Testis (tissue), 3 donors: ENCODE results near the gene ETS2. TPM values are rescaled to one million over a fixed set of nuclear protein-coding genes. Genes with fewer than 3 reads are reported as not detected.

ENCODE experiments used
- DNase-seq: peaks from one replicate; pipeline ENCODE4 v3.0.0-alpha.2; 2019
- H3K27ac ChIP-seq, 2 donors: fragments of 200-600 bp; sonication (generic); one replicate each; pipeline ENCODE4 v1.5.1; 2019
- H3K27me3 ChIP-seq: fragments of 200-600 bp; sonication (generic); one replicate; pipeline ENCODE4 v1.5.1; 2019
- H3K36me3 ChIP-seq: fragments of 200-600 bp; sonication (generic); one replicate; pipeline ENCODE4 v1.5.1; 2017; ENCODE audit warnings: low read depth; ENCODE audit errors: missing control alignments
- H3K4me1 ChIP-seq: fragments of 200-600 bp; sonication (generic); one replicate; pipeline ENCODE4 v1.5.1; 2019
- H3K4me3 ChIP-seq, 2 donors: fragments of 200-600 bp; sonication (generic); one replicate each; pipeline ENCODE4 v1.5.1; 2017 to 2019
- H3K9me3 ChIP-seq: fragments of 200-600 bp; sonication (generic); one replicate; pipeline ENCODE4 v1.5.1; 2017
- CTCF ChIP-seq, 3 experiments: fragments of 450-650 bp in 2 of 3; fragments of 200-600 bp in 1 of 3; sonication (generic) in 1 of 3; IDR thresholded peaks; one replicate each; pipeline ENCODE4 v1.5.1; 2016 to 2019; ENCODE audit warnings: antibody characterized with exemption in 3 of 3, mild to moderate bottlenecking in 2 of 3, moderate library complexity in 1 of 3
- POLR2A ChIP-seq: fragments of 450-650 bp; IDR thresholded peaks from one replicate; pipeline ENCODE4 v1.6.1; 2017; ENCODE audit warnings: antibody characterized with exemption, mild to moderate bottlenecking, moderate library complexity
- whole genome bisulfite sequencing, 2 donors: methylation state at CpG; one replicate each; pipeline ENCODE4 v1.1.5; 2018; 5-methylcytosine and 5-hydroxymethylcytosine counted together
- intact Hi-C: fragments of 100-400 bp; cut with DNase I; formaldehyde crosslinking; loops from one replicate; pipeline ENCODE4 v1.15.1; 2023; ENCODE audit warnings: low total_unique reads
- polyA plus RNA-seq: library from polyadenylated mRNA; stranded (reverse); fragments of 350-450 nt; fragmentation: Illumina TruSeq; extraction: RNeasy Lipid Tissue Mini Kit (QIAGEN cat#74804); gene quantifications from one replicate; pipeline ENCODE4 v1.2.3, GENCODE V29; 2014; ENCODE audit warnings: low read depth, low replicate concordance; ENCODE audit not compliant: insufficient read depth
- total RNA-seq, 2 donors: library from RNA; depleted of rRNA; stranded (reverse); fragments of >200 nt; gene quantifications; one replicate each; pipeline ENCODE4 v1.2.3, GENCODE V29; 2016

ETS2 gene
- total and polyA plus RNA-seq, 3 donors from 2014 or later, result 13.3 to 19.8 (median 16.2) TPM

- no peaks in the 10 kb centered on the region for H3K9me3 ChIP-seq
- no peak overlapping the region for H3K27ac ChIP-seq
- intact Hi-C loops, result no loop called here
- no peak for TF ChIP-seq CTCF (IDR thresholded peaks at IDR 0.05)
- TF ChIP-seq POLR2A, result no peak
- H3K36me3 ChIP-seq, result no peaks in the 10 kb centered on the region
- no peak overlapping the region for H3K4me3 ChIP-seq
- WGBS, 2 donors, result 90 to 100% methylated on average over 2 to 3 of the region's 3 CpGs
- H3K4me1 ChIP-seq, result peaks cover 4% of the 10 kb centered on the region
- H3K27me3 ChIP-seq, result no peaks in the 10 kb centered on the region
- DNase-seq, result no peak
These were observed 29.0 kb downstream of the ETS2 start for GRCh38 chr21:38834725-38835124.

GRCh38 chr21:38837806-38838461 lies 32.2 kb downstream of the ETS2 start:
- H3K27me3 ChIP-seq, result no peaks in the 10 kb centered on the region
- no peaks in the 10 kb centered on the region for H3K9me3 ChIP-seq
- no peak for DNase-seq
- intact Hi-C loops, result no loop called here
- H3K36me3 ChIP-seq, result no peaks in the 10 kb centered on the region
- H3K27ac ChIP-seq, result no peak overlapping the region
- no peak overlapping the region for H3K4me3 ChIP-seq
- TF ChIP-seq POLR2A (no peak), CTCF (IDR thresholded peaks at IDR 0.05) (no peak)
- H3K4me1 ChIP-seq, result no peaks in the 10 kb centered on the region
- WGBS, 2 donors, result 73% methylated on average over 5 of the region's 5 CpGs

- Histone ChIP-seq H3K4me3 (no peak overlapping the region), H3K4me1 (no peaks in the 10 kb centered on the region), H3K27ac (no peak overlapping the region), H3K36me3 (no peaks in the 10 kb centered on the region), H3K27me3 (no peaks in the 10 kb centered on the region), H3K9me3 (no peaks in the 10 kb centered on the region)
- WGBS, 2 donors, result 82 to 83% methylated on average over 12 of the region's 12 CpGs
- TF ChIP-seq POLR2A (no peak), CTCF (IDR thresholded peaks at IDR 0.05) (no peak)
- DNase-seq, result no peak
- intact Hi-C loops, result no loop called here
These were observed 33.0 kb downstream of the ETS2 start for GRCh38 chr21:38838598-38839327.

- no peak overlapping the region for H3K27ac ChIP-seq
- DNase-seq, result no peak
- WGBS, 2 donors, result 79 to 83% methylated on average over 9 of the region's 9 CpGs
- no peaks in the 10 kb centered on the region for H3K4me1 ChIP-seq
- no peak for TF ChIP-seq CTCF (IDR thresholded peaks at IDR 0.05)
- no peak for TF ChIP-seq POLR2A
- no peak overlapping the region for H3K4me3 ChIP-seq
- H3K9me3 ChIP-seq, result no peaks in the 10 kb centered on the region
- no peaks in the 10 kb centered on the region for H3K27me3 ChIP-seq
- no peaks in the 10 kb centered on the region for H3K36me3 ChIP-seq
- intact Hi-C loops, result no loop called here
These were observed 33.9 kb downstream of the ETS2 start for GRCh38 chr21:38839328-38840286.
